Neural cell (in vitro differentiated cells): ENCODE measurements around the gene SAMM50. TPM values are rescaled to one million over a fixed set of nuclear protein-coding genes. Genes with fewer than 3 reads are reported as not detected.

Source experiments
- H2AFZ ChIP-seq: fragments of 200-600, 300-800 bp; sonication (generic), shearing (Covaris generic); 2 replicates; pipeline ENCODE4 v1.6.0; 2014; ENCODE audit warnings: low read depth, mild to moderate bottlenecking, antibody characterized with exemption, low read length, moderate library complexity
- H3F3A ChIP-seq: fragments of 200-600 bp; shearing (Covaris generic); 2 replicates; pipeline ENCODE4 v1.6.1; 2016; ENCODE audit warnings: mild to moderate bottlenecking, moderate library complexity, mixed read lengths, antibody characterized with exemption, low read length; ENCODE audit not compliant: insufficient read depth, poor library complexity, severe bottlenecking
- H3K27ac ChIP-seq: fragments of 200-600, 300-800 bp; sonication (generic), shearing (Covaris generic); 2 replicates; pipeline ENCODE4 v1.5.1; 2014; ENCODE audit warnings: mild to moderate bottlenecking, low read length, moderate library complexity
- H3K27me3 ChIP-seq: fragments of 300-800, 200-600 bp; sonication (generic), shearing (Covaris generic); 2 replicates; pipeline ENCODE4 v1.6.0; 2014; ENCODE audit warnings: mild to moderate bottlenecking, low read depth, low read length, moderate library complexity; ENCODE audit not compliant: insufficient read depth
- H3K36me3 ChIP-seq: fragments of 300-800, 200-600 bp; sonication (generic), shearing (Covaris generic); 2 replicates; pipeline ENCODE4 v1.5.1; 2014; ENCODE audit warnings: mild to moderate bottlenecking, antibody characterized with exemption, low read length, moderate library complexity; ENCODE audit not compliant: insufficient read depth
- H3K4me2 ChIP-seq: fragments of 300-800, 200-600 bp; sonication (generic), shearing (Covaris generic); 2 replicates; pipeline ENCODE4 v1.6.0; 2014; ENCODE audit warnings: mild to moderate bottlenecking, low read length
- H3K4me3 ChIP-seq: fragments of 300-800, 200-600 bp; sonication (generic), shearing (Covaris generic); 2 replicates; pipeline ENCODE4 v1.5.1; 2014; ENCODE audit warnings: mild to moderate bottlenecking, low read length, moderate library complexity
- H3K79me2 ChIP-seq: fragments of 200-600 bp; shearing (Covaris generic); replicated peaks from 2 replicates; pipeline ENCODE4 v1.6.0; 2014; ENCODE audit warnings: mild to moderate bottlenecking, low read length, moderate library complexity; ENCODE audit not compliant: insufficient read depth
- H3K9ac ChIP-seq: fragments of 300-800, 200-600 bp; sonication (generic), shearing (Covaris generic); 2 replicates; pipeline ENCODE4 v1.6.1; 2016; ENCODE audit warnings: mild to moderate bottlenecking, low read length, mixed read lengths
- H3K9me2 ChIP-seq: fragments of 200-600 bp; shearing (Covaris generic); 2 replicates; pipeline ENCODE4 v1.6.1; 2016; ENCODE audit warnings: mild to moderate bottlenecking, low read length, mixed read lengths; ENCODE audit not compliant: insufficient read depth
- H3K9me3 ChIP-seq: fragments of 200-600, 300-800 bp; sonication (generic), shearing (Covaris generic); 2 replicates; pipeline ENCODE4 v1.6.1; 2016; ENCODE audit warnings: mild to moderate bottlenecking, mixed run types, low read length, moderate library complexity, mixed read lengths
- H4K20me1 ChIP-seq: fragments of 200-600 bp; shearing (Covaris generic); 2 replicates; pipeline ENCODE4 v1.6.1; 2016; ENCODE audit warnings: mild to moderate bottlenecking, mixed run types; ENCODE audit not compliant: insufficient read depth
- CTCF ChIP-seq: fragments of 450-650 bp; IDR thresholded peaks from 2 replicates; pipeline ENCODE4 v1.5.1; 2014; ENCODE audit warnings: antibody characterized with exemption, mild to moderate bottlenecking, moderate library complexity; ENCODE audit not compliant: poor library complexity, severe bottlenecking
- EP300 ChIP-seq: fragments of 450-650 bp; conservative IDR thresholded peaks from 2 replicates; pipeline ENCODE4 v1.6.1; 2014; ENCODE audit warnings: antibody characterized with exemption, mild to moderate bottlenecking, moderate library complexity; ENCODE audit not compliant: poor library complexity, severe bottlenecking
- EZH2 ChIP-seq: fragments of 200-600, 300-800 bp; shearing (Covaris generic), sonication (generic); IDR thresholded peaks from 2 replicates; pipeline ENCODE4 v1.6.1; 2014; ENCODE audit warnings: antibody characterized with exemption, low read length, borderline replicate concordance, mild to moderate bottlenecking; ENCODE audit not compliant: insufficient read depth, poor library complexity, severe bottlenecking
- MXI1 ChIP-seq: fragments of 450-650 bp; conservative IDR thresholded peaks from 2 replicates; pipeline ENCODE4 v1.6.1; 2014; ENCODE audit warnings: antibody characterized with exemption, mild to moderate bottlenecking; ENCODE audit not compliant: poor library complexity, severe bottlenecking
- POLR2AphosphoS5 ChIP-seq: IDR thresholded peaks from 2 replicates; pipeline ENCODE4 v1.6.1; 2012
- RAD21 ChIP-seq: fragments of 450-650 bp; conservative IDR thresholded peaks from 2 replicates; pipeline ENCODE4 v1.6.1; 2014; ENCODE audit warnings: antibody characterized with exemption, mild to moderate bottlenecking, moderate library complexity
- REST ChIP-seq: IDR thresholded peaks from 2 replicates; pipeline ENCODE4 v1.6.1; 2012; ENCODE audit warnings: borderline replicate concordance
- SMC3 ChIP-seq: fragments of 450-650 bp; conservative IDR thresholded peaks from 2 replicates; pipeline ENCODE4 v1.6.1; 2014; ENCODE audit warnings: antibody characterized with exemption, mild to moderate bottlenecking, moderate library complexity; ENCODE audit not compliant: poor library complexity
- TAF1 ChIP-seq: IDR thresholded peaks from 2 replicates; pipeline ENCODE4 v1.6.1; 2012; ENCODE audit warnings: low read depth
- polyA plus RNA-seq: library from polyadenylated mRNA; depleted of rRNA; stranded (reverse); fragments of >200 nt; gene quantifications from 2 replicates; pipeline ENCODE4 v1.2.3, GENCODE V29; 2014

The SAMM50 gene
- polyA plus RNA-seq, 1 donor from 2014 or later = 38.1 TPM

- H3K27me3 ChIP-seq = peaks cover 14% of the 10 kb centered on the region
- no peak within 1 kb of the TSS for H3K4me3 ChIP-seq
- no peaks in the 10 kb centered on the region for H3K9me2 ChIP-seq
- no peaks in the 10 kb centered on the region for H3F3A ChIP-seq
- no peaks in the 10 kb centered on the region for H4K20me1 ChIP-seq
- H3K4me2 ChIP-seq = no peak within 1 kb of the TSS
- no peak within 1 kb of the TSS for H3K9ac ChIP-seq
- no peak within 1 kb of the TSS for H3K27ac ChIP-seq
- no peak for TF ChIP-seq RAD21
- no peak for TF ChIP-seq EP300
- no peak for TF ChIP-seq CTCF
- no peak for TF ChIP-seq TAF1
- no peak for TF ChIP-seq MXI1
- no peak for TF ChIP-seq SMC3
- no peak for TF ChIP-seq EZH2
- no peak for TF ChIP-seq REST
- no peak for TF ChIP-seq POLR2AphosphoS5
- no peaks in the 10 kb centered on the region for H3K79me2 ChIP-seq
- no peak within 1 kb of the TSS for H2AFZ ChIP-seq
- H3K9me3 ChIP-seq = no peaks in the 10 kb centered on the region
- no peaks in the 10 kb centered on the region for H3K36me3 ChIP-seq
Observed at GRCh38 chr22:44024288-44024921, 69.2 kb downstream of the SAMM50 start, which contains the start of gene PARVB. Gene PARVB (plus strand): TSS chr22:44024302. CDS start chr22:44024340, 38 bp downstream.

- Histone ChIP-seq H3K9ac (no peak overlapping the region), H3K9me3 (no peaks in the 10 kb centered on the region)
- TF ChIP-seq EP300 = no peak
- TF ChIP-seq REST = no peak
- no peak for TF ChIP-seq SMC3
- no peak for TF ChIP-seq TAF1
- TF ChIP-seq MXI1 = no peak
- TF ChIP-seq POLR2AphosphoS5 = no peak
- TF ChIP-seq EZH2 = no peak
- TF ChIP-seq RAD21 = no peak
- no peak for TF ChIP-seq CTCF
Observed at GRCh38 chr22:44025171-44026065, 70.2 kb downstream of the SAMM50 start.

More at GRCh38 chr22:44025171-44026065, 70.2 kb downstream of the SAMM50 start:
- H3K4me2 ChIP-seq = no peak overlapping the region
- H3K27me3 ChIP-seq = peaks cover 14% of the 10 kb centered on the region
- no peak overlapping the region for H3K4me3 ChIP-seq
- no peaks in the 10 kb centered on the region for H3K36me3 ChIP-seq
- no peaks in the 10 kb centered on the region for H3K79me2 ChIP-seq
- H3F3A ChIP-seq = no peaks in the 10 kb centered on the region
- H3K9me2 ChIP-seq = no peaks in the 10 kb centered on the region
- no peaks in the 10 kb centered on the region for H4K20me1 ChIP-seq
- H2AFZ ChIP-seq = no peak overlapping the region
- H3K27ac ChIP-seq = no peak overlapping the region
